Measurements from ENCODE around the gene RAD51B.

RAD51B gene

GRCh38 chr14:67986131-67986841 lies 166.7 kb downstream of the RAD51B start:
- TF ChIP-seq ZNF18 (tag by site-specific recombination; IDR thresholded peaks at IDR 0.05): no peak
- TF ChIP-seq HIC1 (tag by site-specific recombination; IDR thresholded peaks at IDR 0.05): no peak
- no peak for TF ChIP-seq PRDM2 (tag by site-specific recombination; IDR thresholded peaks at IDR 0.05; ENCODE audit: borderline replicate concordance)
- TF ChIP-seq ZNF76 (tag by site-specific recombination; IDR thresholded peaks at IDR 0.05; ENCODE audit: borderline replicate concordance, low read depth): no peak
- TF ChIP-seq ZNF138 (tag by site-specific recombination; IDR thresholded peaks at IDR 0.05; ENCODE audit: borderline replicate concordance): no peak
- no peak for TF ChIP-seq ZNF571 (tag by site-specific recombination; IDR thresholded peaks at IDR 0.05)
- no peak for TF ChIP-seq ZNF624 (tag by site-specific recombination; IDR thresholded peaks at IDR 0.05)
- no peak for TF ChIP-seq ZNF324 (tag by site-specific recombination; IDR thresholded peaks at IDR 0.05)
- TF ChIP-seq ZNF580 (tag by site-specific recombination; IDR thresholded peaks at IDR 0.05): no peak
- no peak for TF ChIP-seq INSM2 (tag by site-specific recombination; IDR thresholded peaks at IDR 0.05)
- TF ChIP-seq ZNF48 (tag by site-specific recombination; IDR thresholded peaks at IDR 0.05): no peak
- TF ChIP-seq ZBTB26 (tag by site-specific recombination; optimal IDR thresholded peaks at IDR 0.05): no peak
- no peak for TF ChIP-seq REPIN1 (tag by site-specific recombination; IDR thresholded peaks at IDR 0.05; ENCODE audit: low read depth)
- no peak for TF ChIP-seq TCF7L2 (IDR thresholded peaks at IDR 0.05; ENCODE audit: borderline replicate concordance, low read depth, low read length)
- TF ChIP-seq ZNF184 (tag by site-specific recombination; IDR thresholded peaks at IDR 0.05): no peak
- TF ChIP-seq ZNF426 (tag by site-specific recombination; IDR thresholded peaks at IDR 0.05): no peak
- TF ChIP-seq ZNF423 (tag by site-specific recombination; IDR thresholded peaks at IDR 0.05): no peak
- no peak for TF ChIP-seq ZNF132 (tag by site-specific recombination; IDR thresholded peaks at IDR 0.05; ENCODE audit: borderline replicate concordance)
- TF ChIP-seq ZSCAN4 (tag by site-specific recombination; IDR thresholded peaks at IDR 0.05): no peak
- TF ChIP-seq MZF1 (tag by site-specific recombination; IDR thresholded peaks at IDR 0.05; ENCODE audit: borderline replicate concordance): no peak
- Histone ChIP-seq H3K9me3 (ENCODE audit: control insufficient read depth, insufficient read depth, low read depth, low read length) (no peaks in the 10 kb centered on the region), H3K27ac (ENCODE audit: extremely low read depth, low read depth, low read length) (no peak overlapping the region), H3K36me3 (ENCODE audit: control insufficient read depth in 2 of 2, insufficient read depth in 1 of 2, low read length in 2 of 2) (no peaks in the 10 kb centered on the region; a peak in 1 of 3 replicates), H3K4me1 (ENCODE audit: control insufficient read depth, insufficient read depth, low read length) (no peaks in the 10 kb centered on the region), H3K4me3 (ENCODE audit: low read depth, low read length) (no peak overlapping the region)
- CTCF ChIA-PET: no interaction called here
- POLR2A ChIA-PET: no interaction called here

All from HEK293 (cell line).